ENCODE results near the gene ZNF536.

The ZNF536 gene

DNA sequence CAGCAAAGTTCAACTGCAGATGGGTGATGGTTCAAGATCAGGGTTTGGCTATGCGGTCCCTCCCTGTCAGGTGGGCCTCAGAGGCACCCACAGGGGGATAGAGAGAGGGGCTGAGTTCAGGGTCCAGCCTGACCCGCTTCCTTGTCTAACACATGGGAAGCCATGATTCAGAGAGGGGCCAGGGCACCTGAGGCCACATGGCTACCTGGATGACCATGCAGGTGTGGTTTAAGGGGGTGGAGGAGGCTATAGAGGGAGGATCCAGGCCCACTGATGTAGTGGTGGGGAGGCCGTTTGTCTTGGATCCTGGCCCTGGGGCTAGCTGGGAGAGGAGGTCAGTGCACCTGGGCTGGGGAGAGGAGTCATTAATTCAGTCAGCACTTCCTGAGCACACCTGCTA, 56.7 kb downstream of the ZNF536 start:
- no peak for DNase-seq

DNA sequence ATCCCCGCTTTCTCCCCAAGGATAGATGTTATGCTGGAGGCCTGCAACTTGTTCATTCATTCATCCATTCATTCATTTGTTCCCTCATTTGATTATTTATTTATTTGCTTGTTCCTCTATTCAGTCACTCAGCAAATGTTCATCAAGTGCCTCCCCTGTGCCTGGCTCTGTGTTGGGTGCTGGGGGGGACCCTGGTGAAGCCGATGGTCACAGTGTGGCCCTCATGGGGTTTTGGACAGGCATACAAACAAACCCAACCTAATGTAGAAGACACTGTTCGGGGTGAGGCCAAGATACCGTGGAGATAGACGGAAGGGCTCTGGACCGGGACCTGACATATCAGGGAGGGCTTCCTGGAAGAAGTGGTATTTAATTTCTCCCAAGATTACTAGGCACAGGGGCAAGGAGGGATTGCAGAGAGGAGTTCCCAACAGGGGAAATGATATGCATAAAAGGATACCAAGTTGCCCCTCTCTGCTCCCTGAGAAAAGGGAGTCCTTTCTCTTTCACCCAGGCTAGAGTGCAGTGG, 58.1 kb downstream of the ZNF536 start:
- Histone ChIP-seq H3K4me1 (peaks cover 12% of the 10 kb centered on the region), H3K27me3 (no peaks in the 10 kb centered on the region), H3K4me3 (ENCODE audit: low read depth, low read length) (no peak overlapping the region), H3K36me3 (no peaks in the 10 kb centered on the region), H3K9me3 (no peaks in the 10 kb centered on the region; the same call in 1 of the 2 replicates)
- TF ChIP-seq, protein P1, sequence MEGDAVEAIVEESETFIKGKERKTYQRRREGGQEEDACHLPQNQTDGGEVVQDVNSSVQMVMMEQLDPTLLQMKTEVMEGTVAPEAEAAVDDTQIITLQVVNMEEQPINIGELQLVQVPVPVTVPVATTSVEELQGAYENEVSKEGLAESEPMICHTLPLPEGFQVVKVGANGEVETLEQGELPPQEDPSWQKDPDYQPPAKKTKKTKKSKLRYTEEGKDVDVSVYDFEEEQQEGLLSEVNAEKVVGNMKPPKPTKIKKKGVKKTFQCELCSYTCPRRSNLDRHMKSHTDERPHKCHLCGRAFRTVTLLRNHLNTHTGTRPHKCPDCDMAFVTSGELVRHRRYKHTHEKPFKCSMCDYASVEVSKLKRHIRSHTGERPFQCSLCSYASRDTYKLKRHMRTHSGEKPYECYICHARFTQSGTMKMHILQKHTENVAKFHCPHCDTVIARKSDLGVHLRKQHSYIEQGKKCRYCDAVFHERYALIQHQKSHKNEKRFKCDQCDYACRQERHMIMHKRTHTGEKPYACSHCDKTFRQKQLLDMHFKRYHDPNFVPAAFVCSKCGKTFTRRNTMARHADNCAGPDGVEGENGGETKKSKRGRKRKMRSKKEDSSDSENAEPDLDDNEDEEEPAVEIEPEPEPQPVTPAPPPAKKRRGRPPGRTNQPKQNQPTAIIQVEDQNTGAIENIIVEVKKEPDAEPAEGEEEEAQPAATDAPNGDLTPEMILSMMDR (IDR thresholded peaks at IDR 0.05; ENCODE audit: low read depth, low read length) = no peak
- DNase-seq = no peak

More for the DNA sequence above, 56.7 kb downstream of the ZNF536 start:
- H3K36me3 ChIP-seq = no peaks in the 10 kb centered on the region
- no peaks in the 10 kb centered on the region for H3K27me3 ChIP-seq
- H3K4me1 ChIP-seq = peaks cover 12% of the 10 kb centered on the region
- H3K4me3 ChIP-seq (ENCODE audit: low read depth, low read length) = no peak overlapping the region
- no peaks in the 10 kb centered on the region for H3K9me3 ChIP-seq
- TF ChIP-seq, protein P1 (IDR thresholded peaks at IDR 0.05; ENCODE audit: low read depth, low read length) = no peak

DNA sequence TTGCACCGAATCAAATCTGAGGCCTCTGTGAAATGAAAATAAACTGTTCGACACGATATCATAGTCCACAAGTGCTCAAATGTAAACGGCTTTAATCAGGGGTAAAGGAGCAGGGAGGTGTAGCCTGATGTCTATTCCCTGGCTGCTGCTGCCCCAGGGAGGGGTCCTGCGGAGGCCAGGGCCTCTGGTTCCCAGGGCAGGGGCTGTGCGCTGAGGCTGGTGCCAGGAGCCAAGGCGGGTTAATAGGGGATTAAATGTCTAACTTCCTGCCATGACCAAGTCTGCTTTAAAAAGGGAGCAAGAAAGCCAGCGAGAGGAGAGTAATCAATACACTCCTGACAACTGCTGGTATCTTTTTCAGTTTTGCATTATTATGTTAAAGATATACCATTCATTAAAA, 59.4 kb downstream of the ZNF536 start:
- Histone ChIP-seq H3K36me3 (no peaks in the 10 kb centered on the region), H3K4me1 (peaks cover 12% of the 10 kb centered on the region), H3K4me3 (ENCODE audit: low read depth, low read length) (no peak overlapping the region), H3K9me3 (no peaks in the 10 kb centered on the region; the same call in 1 of the 2 replicates), H3K27me3 (no peaks in the 10 kb centered on the region)
- TF ChIP-seq, protein P1 (IDR thresholded peaks at IDR 0.05; ENCODE audit: low read depth, low read length) = no peak
- DNase-seq = no peak

DNA sequence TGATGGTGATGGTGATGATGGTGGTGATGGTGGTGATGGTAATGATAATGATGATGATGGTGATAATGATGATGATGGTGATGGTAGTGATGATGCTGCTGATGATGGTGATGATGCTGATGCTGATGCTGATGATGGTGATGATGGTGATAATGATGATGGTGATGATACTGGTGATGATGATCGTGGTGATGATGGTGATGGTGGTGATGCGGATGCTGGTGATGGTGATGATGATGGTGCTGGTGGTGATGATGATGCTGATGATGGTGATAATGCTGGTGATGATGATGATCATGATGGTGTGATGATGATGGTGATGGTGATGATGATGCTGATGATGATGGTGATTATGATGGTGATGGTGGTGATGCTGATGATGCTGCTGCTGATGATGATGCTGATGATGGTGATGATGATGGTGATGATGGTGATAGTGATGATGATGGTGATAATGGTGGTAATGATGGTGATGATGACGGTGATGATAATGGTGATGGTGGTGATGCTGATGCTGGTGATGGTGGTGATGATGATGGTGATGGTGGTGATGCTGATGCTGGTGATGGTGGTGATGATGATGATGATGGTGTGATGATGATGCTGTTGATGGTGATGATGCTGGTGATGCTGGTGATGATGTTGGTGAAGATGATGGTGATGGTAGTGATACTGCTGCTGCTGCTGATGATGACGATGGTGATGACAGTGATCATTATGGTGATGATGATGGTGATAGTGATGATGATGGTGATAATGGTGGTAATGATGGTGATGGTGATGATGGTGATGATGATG, 62.8 kb downstream of the ZNF536 start:
- TF ChIP-seq, protein P1 (IDR thresholded peaks at IDR 0.05; ENCODE audit: low read depth, low read length) = no peak
- DNase-seq = no peak
- no peaks in the 10 kb centered on the region; the same call in 1 of the 2 replicates for H3K4me1 ChIP-seq
- H3K9me3 ChIP-seq = no peaks in the 10 kb centered on the region; the same call in 1 of the 2 replicates
- no peaks in the 10 kb centered on the region for H3K36me3 ChIP-seq
- no peak overlapping the region for H3K4me3 ChIP-seq (ENCODE audit: low read depth, low read length)
- no peaks in the 10 kb centered on the region for H3K27me3 ChIP-seq

DNA sequence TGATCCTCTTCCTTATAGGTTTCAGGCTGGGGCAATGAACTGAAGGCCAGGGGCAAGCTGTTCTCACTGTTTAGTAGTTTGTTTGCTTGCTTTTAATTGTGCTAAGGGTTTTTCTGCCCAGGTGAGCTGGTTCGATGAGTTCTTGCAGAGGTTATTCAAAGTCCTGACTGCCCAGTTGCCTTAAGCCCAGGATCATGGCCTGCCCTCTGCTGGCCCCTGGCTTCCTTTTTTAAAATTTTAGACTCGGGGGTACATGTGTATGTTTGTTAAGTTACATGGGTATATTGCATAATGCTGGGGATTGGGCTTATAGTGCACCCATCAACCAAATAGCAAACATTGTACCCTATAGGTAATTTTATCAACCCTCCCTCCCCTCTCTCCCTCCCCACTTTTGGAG, 65.7 kb downstream of the ZNF536 start:
- H3K9me3 ChIP-seq = no peaks in the 10 kb centered on the region; the same call in 1 of the 2 replicates
- DNase-seq = no peak
- no peak overlapping the region for H3K4me3 ChIP-seq (ENCODE audit: low read depth, low read length)
- TF ChIP-seq, protein P1 (IDR thresholded peaks at IDR 0.05; ENCODE audit: low read depth, low read length) = peak; percentile 30
- no peaks in the 10 kb centered on the region; the same call in 1 of the 2 replicates for H3K4me1 ChIP-seq
- H3K36me3 ChIP-seq = no peaks in the 10 kb centered on the region
- no peaks in the 10 kb centered on the region for H3K27me3 ChIP-seq

DNA sequence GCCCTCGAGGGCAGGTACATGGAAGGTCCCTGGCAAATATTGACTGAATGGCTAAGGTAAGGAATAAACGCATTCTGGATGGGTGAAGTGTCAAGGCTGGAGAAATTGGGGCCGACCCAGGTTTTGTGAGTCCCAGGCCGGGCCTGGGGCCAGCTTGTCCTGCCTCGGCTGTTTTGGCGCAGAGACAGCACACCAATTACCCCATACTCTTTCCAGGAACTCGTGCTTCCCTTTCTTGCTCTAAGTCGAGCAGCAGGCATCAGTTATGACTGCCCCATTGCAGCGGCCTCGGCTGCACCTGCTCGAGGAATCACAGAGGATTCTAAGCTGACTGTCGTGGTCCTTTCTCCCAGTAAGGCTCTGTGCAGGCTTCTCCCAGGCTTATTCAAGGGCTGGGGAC, 67.1 kb downstream of the ZNF536 start:
- H3K9me3 ChIP-seq = no peaks in the 10 kb centered on the region; the same call in 1 of the 2 replicates
- no peak for DNase-seq
- no peak overlapping the region for H3K4me3 ChIP-seq (ENCODE audit: low read depth, low read length)
- H3K36me3 ChIP-seq = peaks cover 10% of the 10 kb centered on the region
- TF ChIP-seq, protein P1 (IDR thresholded peaks at IDR 0.05; ENCODE audit: low read depth, low read length) = no peak
- no peaks in the 10 kb centered on the region; the same call in 1 of the 2 replicates for H3K4me1 ChIP-seq
- no peaks in the 10 kb centered on the region for H3K27me3 ChIP-seq
